HepG2 (cell line): ENCODE results near the gene ATP5PF. TPM values are rescaled to one million over a fixed set of nuclear protein-coding genes. Genes with fewer than 3 reads are reported as not detected.

Source experiments
- AHR ChIP-seq: IDR thresholded peaks from 2 replicates; pipeline ENCODE4 v1.6.1; 2018; ENCODE audit warnings: missing genetic modification reagents, missing compliant biosample characterization
- ELF1 ChIP-seq: sonication (generic); formaldehyde crosslinking; IDR thresholded peaks from 2 replicates; pipeline ENCODE4 v1.4.0; 2020; ENCODE audit warnings: missing genetic modification reagents
- HNRNPH1 ChIP-seq: fragments of 200-400 bp; formaldehyde crosslinking; optimal IDR thresholded peaks from 2 replicates; pipeline ENCODE3; 2017; ENCODE audit warnings: mild to moderate bottlenecking, low read depth, low read length
- HOXA7 ChIP-seq: sonication (generic); formaldehyde crosslinking; IDR thresholded peaks from 2 replicates; pipeline ENCODE4 v1.8.1; 2022; ENCODE audit warnings: mild to moderate bottlenecking, missing genetic modification reagents, moderate library complexity
- MAFF ChIP-seq: IDR thresholded peaks from 2 replicates; pipeline ENCODE4 v1.6.1; 2011; ENCODE audit warnings: low read depth, low read length, improper control_type of control experiment
- MXI1 ChIP-seq: IDR thresholded peaks from 3 replicates; pipeline ENCODE4 v1.6.1; 2012; ENCODE audit warnings: low read depth, low read length, inconsistent platforms, borderline replicate concordance
- NAIF1 ChIP-seq: sonication (generic); formaldehyde crosslinking; IDR thresholded peaks from 2 replicates; pipeline ENCODE4 v1.5.0; 2020; ENCODE audit warnings: mild to moderate bottlenecking, missing genetic modification reagents, borderline replicate concordance
- NFE2L1 ChIP-seq: sonication (generic); formaldehyde crosslinking; IDR thresholded peaks from 2 replicates; pipeline ENCODE4 v1.4.0; 2020; ENCODE audit warnings: missing genetic modification reagents, mild to moderate bottlenecking, borderline replicate concordance
- NKX3-1 ChIP-seq: sonication (generic); formaldehyde crosslinking; IDR thresholded peaks from 2 replicates; pipeline ENCODE4 v1.5.0; 2020; ENCODE audit warnings: missing genetic modification reagents
- PHF21A ChIP-seq: sonication (generic); formaldehyde crosslinking; IDR thresholded peaks from 2 replicates; pipeline ENCODE4 v1.5.0; 2020; ENCODE audit warnings: mild to moderate bottlenecking, missing genetic modification reagents
- RFX5 ChIP-seq: IDR thresholded peaks from 2 replicates; pipeline ENCODE4 v1.6.1; 2011; ENCODE audit warnings: low read depth, low read length, improper control_type of control experiment
- SAFB2 ChIP-seq: sonication (generic); formaldehyde crosslinking; IDR thresholded peaks from 2 replicates; pipeline ENCODE4 v1.5.1; 2020; ENCODE audit warnings: missing genetic modification reagents, low read depth, mild to moderate bottlenecking, borderline replicate concordance
- SIN3A ChIP-seq: IDR thresholded peaks from 2 replicates; pipeline ENCODE4 v1.6.1; 2011; ENCODE audit warnings: low read depth, mild to moderate bottlenecking, control low read depth, low read length, borderline replicate concordance
- TARDBP ChIP-seq: sonication (generic); formaldehyde crosslinking; IDR thresholded peaks from 2 replicates; pipeline ENCODE4 v1.8.0; 2022; ENCODE audit warnings: mild to moderate bottlenecking, missing genetic modification reagents
- TIGD3 ChIP-seq: sonication (generic); formaldehyde crosslinking; IDR thresholded peaks from 2 replicates; pipeline ENCODE4 v1.5.1; 2020; ENCODE audit warnings: mild to moderate bottlenecking, missing genetic modification reagents, borderline replicate concordance
- TOE1 ChIP-seq: sonication (generic); formaldehyde crosslinking; IDR thresholded peaks from 2 replicates; pipeline ENCODE4 v1.4.0; 2020; ENCODE audit warnings: mild to moderate bottlenecking, missing genetic modification reagents
- WIZ ChIP-seq: sonication (generic); formaldehyde crosslinking; IDR thresholded peaks from 2 replicates; pipeline ENCODE4 v1.5.1; 2020; ENCODE audit warnings: mild to moderate bottlenecking, missing genetic modification reagents
- ZNF138 ChIP-seq: sonication (generic); formaldehyde crosslinking; IDR thresholded peaks from 2 replicates; pipeline ENCODE4 v1.5.0; 2020; ENCODE audit warnings: mild to moderate bottlenecking, low read depth, missing genetic modification reagents
- ZNF205 ChIP-seq: IDR thresholded peaks from 2 replicates; pipeline ENCODE4 v1.6.1; 2018; ENCODE audit warnings: missing biosample characterization, missing genetic modification reagents
- ZNF710 ChIP-seq: sonication (generic); formaldehyde crosslinking; IDR thresholded peaks from 2 replicates; pipeline ENCODE4 v1.5.0; 2020; ENCODE audit warnings: mild to moderate bottlenecking, missing genetic modification reagents, borderline replicate concordance
- polyA plus RNA-seq, 8 experiments: library from polyadenylated mRNA; depleted of rRNA in 3 of 8; stranded (reverse) in 7 of 8; unstranded in 1 of 8; fragments of >200 nt; fragmentation: Illumina TruSeq in 4 of 8; extraction: Trizol in 4 of 8; gene quantifications; 2 replicates each; pipeline versions ENCODE4 v1.2.1 to v1.2.3, GENCODE V29; 2011 to 2016; ENCODE audit warnings: low read depth in 4 of 8, missing spikeins in 1 of 8, mixed read lengths in 1 of 8; ENCODE audit not compliant: insufficient read depth in 1 of 8
- total RNA-seq, 5 experiments: library from RNA; depleted of rRNA; stranded (reverse); fragments of >200 nt; fragmentation: Illumina TruSeq; extraction: Trizol; gene quantifications; 2 replicates each; pipeline ENCODE4 v1.2.3, GENCODE V29; 2016; ENCODE audit warnings: low read depth in 1 of 5
- TF ChIP-seq, protein P1 (sequence below): sonication (generic); formaldehyde crosslinking; IDR thresholded peaks from 2 replicates; pipeline ENCODE4 v1.4.0; 2020; ENCODE audit warnings: mild to moderate bottlenecking, missing genetic modification reagents
- TF ChIP-seq, protein P2 (sequence below), 2 experiments: sonication (generic) in 1 of 2; formaldehyde crosslinking in 1 of 2; IDR thresholded peaks; 2 replicates each; pipeline versions ENCODE4 v1.5.1 to v1.6.1; 2011 to 2020; ENCODE audit warnings: borderline replicate concordance in 1 of 2, low read depth in 1 of 2, low read length in 1 of 2, mild to moderate bottlenecking in 1 of 2, missing genetic modification reagents in 1 of 2, moderate library complexity in 1 of 2

Gene ATP5PF
- total and polyA plus RNA-seq, 2 of the 13 experiments (the other 11 are each of a cell fraction or from before 2014, with no cell fraction given) = 131 to 157 TPM

DNA sequence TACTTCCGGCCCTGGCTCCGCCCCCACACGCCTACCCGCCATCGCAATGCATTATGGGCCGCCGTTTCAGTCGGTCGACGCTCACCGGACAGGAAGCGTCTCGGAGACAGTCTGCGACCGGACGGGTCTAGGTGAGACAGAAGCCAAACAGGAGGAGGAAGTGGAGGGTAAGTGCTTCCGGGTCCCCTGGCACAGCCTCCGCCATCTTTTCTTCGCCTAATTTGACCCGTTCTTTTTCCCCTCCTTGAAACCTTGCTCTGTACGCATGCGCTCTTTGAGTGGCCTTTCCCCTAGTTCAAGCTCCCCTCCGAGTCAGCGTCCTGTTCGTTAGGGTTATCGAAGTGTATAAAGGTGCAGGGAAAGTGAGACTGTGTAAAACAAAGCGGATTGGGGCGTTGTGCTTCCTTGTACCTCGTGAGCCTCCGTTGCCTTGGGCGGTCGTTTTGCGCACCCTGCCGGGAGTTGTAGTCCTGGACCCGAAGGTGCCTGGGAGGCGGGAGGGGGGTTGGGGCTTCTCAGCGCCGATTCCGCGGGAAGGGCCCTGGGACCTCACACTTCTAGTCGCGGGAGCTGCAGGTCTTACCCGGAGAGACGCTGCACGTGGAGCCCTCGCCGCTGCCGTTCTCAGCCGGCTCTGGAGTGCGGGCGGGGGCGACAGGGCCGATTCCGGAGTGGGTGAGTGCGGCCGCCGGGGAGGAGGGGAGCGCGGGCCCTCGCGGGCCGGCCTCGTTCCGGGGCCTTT lies at the start of gene ATP5PF, which contains the start of gene GABPA (continued):
- TF ChIP-seq ZNF205 (CRISPR knock-in tag) (no peak), MXI1 (peak; percentile 85; the same call in 1 of the 3 replicates), HNRNPH1 (no peak), MAFF (no peak), RFX5 (no peak; the same call in 1 of the 2 replicates), TOE1 (CRISPR knock-in tag) (no peak; the same call in 1 of the 2 replicates), TIGD3 (CRISPR knock-in tag) (no peak; the same call in 1 of the 2 replicates), SAFB2 (CRISPR knock-in tag) (peak; percentile 46; the same call in 1 of the 2 replicates), NFE2L1 (CRISPR knock-in tag) (no peak), ZNF138 (CRISPR knock-in tag) (peak; percentile 28; the same call in 1 of the 2 replicates), PHF21A (CRISPR knock-in tag) (peak; percentile 37; the same call in 1 of the 2 replicates), TARDBP (CRISPR knock-in tag) (no peak; the same call in 1 of the 2 replicates), SIN3A (peak; percentile 91; the same call in 1 of the 2 replicates), ZNF710 (CRISPR knock-in tag) (0 out of 2 replicates have a peak, but pooled peaks have one; percentile 28), NKX3-1 (CRISPR knock-in tag) (no peak), WIZ (CRISPR knock-in tag) (0 out of 2 replicates have a peak, but pooled peaks have one; percentile 18), AHR (CRISPR knock-in tag) (no peak; the same call in 1 of the 2 replicates), ELF1 (peak; percentile 95), HOXA7 (no peak), NAIF1 (CRISPR knock-in tag) (no peak)
- TF ChIP-seq, protein P1, sequence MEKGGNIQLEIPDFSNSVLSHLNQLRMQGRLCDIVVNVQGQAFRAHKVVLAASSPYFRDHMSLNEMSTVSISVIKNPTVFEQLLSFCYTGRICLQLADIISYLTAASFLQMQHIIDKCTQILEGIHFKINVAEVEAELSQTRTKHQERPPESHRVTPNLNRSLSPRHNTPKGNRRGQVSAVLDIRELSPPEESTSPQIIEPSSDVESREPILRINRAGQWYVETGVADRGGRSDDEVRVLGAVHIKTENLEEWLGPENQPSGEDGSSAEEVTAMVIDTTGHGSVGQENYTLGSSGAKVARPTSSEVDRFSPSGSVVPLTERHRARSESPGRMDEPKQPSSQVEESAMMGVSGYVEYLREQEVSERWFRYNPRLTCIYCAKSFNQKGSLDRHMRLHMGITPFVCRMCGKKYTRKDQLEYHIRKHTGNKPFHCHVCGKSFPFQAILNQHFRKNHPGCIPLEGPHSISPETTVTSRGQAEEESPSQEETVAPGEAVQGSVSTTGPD (CRISPR knock-in tag) = no peak
- TF ChIP-seq, protein P2, sequence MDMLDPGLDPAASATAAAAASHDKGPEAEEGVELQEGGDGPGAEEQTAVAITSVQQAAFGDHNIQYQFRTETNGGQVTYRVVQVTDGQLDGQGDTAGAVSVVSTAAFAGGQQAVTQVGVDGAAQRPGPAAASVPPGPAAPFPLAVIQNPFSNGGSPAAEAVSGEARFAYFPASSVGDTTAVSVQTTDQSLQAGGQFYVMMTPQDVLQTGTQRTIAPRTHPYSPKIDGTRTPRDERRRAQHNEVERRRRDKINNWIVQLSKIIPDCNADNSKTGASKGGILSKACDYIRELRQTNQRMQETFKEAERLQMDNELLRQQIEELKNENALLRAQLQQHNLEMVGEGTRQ (IDR thresholded peaks at IDR 0.05; ENCODE audit: low read depth, low read length) = no peak
- TF ChIP-seq, protein P2 (CRISPR knock-in tag; IDR thresholded peaks at IDR 0.05; ENCODE audit: borderline replicate concordance) = peak; percentile 53; the same call in 1 of the 2 replicates
